ENCODE results near the gene HECW1.
"Not testable (repeated sequence)": the region's sequence is repeated elsewhere in the genome, so short reads cannot be mapped to it uniquely, and the experiment has no call there.

Gene HECW1

DNA sequence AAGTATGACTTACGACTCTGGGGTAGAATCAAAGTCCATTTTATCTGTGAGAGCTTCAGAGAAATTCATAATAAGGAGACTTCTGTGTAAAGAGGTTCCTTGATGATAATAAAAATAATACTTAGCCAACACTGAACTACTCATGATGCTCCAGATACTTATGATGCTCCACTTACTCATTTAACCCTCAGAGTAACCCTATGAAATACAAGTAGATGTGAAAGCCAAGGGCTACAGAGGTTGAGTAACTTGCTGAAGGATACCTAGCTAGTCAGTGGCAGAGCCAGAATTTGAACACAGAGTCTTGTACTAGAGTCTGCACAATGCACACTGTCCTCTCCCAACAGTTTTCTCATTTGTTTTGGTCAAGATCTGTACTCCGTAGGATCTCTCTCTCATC lies 89.5 kb downstream of the HECW1 start:
- DNase-seq (ENCODE audit: low read depth in 1 of 2, low spot score in 1 of 2): no peak

DNA sequence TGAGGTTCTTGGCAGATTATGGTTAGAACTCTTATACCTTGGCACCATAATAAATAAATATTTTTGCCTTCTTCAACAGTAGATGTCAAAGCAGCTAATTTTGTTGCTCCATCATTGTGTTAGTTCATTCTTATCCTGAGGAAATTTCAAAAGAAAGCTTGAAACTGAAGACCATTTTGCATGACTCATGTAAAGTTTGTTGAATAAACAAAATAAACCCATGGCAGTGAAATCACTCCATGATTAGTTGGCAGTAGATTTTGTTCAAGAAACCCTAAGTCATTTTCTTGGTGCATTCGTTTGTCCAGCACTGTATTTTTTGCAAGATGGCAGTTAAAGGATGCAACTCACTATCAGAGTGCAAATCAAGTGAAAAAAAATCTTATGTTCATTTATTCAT lies 91.6 kb downstream of the HECW1 start:
- DNase-seq (ENCODE audit: low read depth in 1 of 2, low spot score in 1 of 2): no peak

DNA sequence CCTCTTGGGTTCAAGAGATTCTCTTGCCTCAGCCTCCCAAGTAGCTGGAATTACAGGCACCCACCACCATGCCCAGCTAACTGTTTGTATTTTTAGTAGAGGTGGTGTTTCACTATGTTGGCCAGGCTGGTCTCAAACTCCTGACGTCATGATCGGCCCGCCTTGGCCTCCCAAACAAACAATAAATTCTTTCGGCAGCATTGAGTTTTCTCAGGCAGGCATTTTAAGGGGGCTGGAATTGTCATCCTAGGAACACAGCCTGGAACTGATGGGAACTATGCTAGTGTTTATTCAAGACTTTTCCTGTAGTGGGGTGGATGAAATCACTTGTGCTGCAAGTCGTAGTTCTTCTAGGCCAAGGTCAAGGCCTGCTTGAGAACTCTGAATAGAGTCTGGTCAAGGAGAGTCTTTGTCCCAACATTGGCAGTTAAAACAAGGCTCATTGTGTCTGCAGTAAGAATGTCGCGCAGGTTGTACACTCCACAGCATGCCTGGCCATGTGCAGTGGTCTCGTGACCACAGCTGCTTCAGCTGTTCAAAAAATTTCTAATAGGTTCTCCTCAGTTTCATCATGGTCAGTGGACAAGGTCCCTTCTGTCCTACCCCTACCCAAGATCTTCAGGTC lies 92.8 kb downstream of the HECW1 start:
- no peak for DNase-seq (ENCODE audit: low read depth in 1 of 2, low spot score in 1 of 2)

DNA sequence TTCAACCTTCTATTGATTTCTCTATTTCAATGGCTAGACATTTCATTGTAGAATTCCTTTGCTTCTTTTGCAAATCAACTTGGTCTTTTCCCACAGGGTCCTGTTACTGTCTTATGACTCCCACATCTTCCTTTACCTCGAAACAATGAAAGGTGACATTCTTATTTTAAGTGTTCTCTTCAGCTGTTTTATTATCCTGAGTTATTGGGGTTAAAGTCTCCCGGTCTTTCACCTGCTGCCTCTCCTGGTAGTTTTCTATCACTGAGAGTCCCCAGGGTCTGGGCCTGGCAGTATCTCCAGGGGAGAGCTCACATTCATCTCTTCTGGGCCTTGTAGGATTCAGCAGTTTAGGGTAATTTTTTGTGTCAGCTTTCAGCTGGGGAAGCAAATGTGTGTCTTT lies 95.8 kb downstream of the HECW1 start:
- DNase-seq (ENCODE audit: low read depth in 1 of 2, low spot score in 1 of 2): no peak

DNA sequence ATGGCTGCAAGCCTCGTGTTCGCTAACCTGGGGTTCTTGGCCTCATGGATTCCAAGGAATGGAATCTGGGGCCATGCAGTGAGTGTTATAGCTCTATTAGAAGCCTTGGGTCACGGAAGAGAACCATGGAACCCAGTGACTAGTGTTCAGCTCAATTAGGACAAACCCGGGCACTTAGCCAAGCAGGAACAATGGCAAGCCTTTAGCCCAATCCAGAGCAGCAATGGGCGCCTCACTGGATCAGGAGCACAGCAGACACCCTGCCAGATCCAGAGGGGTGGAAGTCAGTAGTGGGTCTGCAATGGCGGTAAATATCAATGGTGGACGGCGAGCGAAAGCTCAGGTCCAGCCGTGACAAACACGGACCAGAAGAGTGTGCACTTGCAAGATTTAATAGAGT lies 98.1 kb downstream of the HECW1 start:
- not testable (repeated sequence) for DNase-seq (ENCODE audit: low read depth in 1 of 2, low spot score in 1 of 2)

DNA sequence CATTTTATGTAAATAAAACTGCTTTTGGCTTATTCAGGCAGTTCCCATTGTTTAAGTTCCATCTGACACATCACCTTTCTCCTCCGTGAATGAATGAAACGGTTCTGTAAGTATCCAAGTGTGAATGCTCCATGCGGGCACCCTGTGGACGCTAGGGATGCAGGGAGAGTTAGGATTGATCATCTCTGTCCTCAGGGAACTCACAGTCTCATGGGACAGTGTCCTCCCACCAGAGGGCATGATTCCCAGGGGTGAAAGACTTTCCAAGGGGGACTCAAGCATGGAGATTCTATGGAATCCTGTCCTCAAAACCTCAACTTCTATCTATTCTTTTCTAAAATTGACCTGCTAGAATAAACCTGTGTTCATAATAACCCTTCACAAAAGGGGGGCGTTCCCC lies 98.8 kb downstream of the HECW1 start:
- no peak for DNase-seq (ENCODE audit: low read depth in 1 of 2, low spot score in 1 of 2)

DNA sequence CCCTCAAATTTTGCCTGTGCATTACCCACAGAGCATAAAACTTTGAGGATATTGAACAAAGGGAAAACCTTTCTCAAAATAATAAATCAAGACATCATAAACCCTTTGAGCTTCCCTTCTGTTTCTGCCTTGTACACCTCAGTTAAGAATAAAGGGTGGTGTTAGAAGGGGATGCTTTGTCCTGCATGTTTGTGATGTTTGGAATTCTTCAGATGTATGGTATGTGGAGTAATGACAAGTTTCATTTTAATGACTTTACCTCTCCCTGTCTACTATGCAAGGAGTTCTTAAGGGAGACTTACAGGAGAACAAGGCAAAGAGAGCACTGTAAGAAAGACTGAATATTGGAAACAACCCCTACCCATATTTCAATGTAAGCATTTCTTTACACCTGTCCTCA lies 99.2 kb downstream of the HECW1 start:
- no peak for DNase-seq (ENCODE audit: low read depth in 1 of 2, low spot score in 1 of 2)

DNA sequence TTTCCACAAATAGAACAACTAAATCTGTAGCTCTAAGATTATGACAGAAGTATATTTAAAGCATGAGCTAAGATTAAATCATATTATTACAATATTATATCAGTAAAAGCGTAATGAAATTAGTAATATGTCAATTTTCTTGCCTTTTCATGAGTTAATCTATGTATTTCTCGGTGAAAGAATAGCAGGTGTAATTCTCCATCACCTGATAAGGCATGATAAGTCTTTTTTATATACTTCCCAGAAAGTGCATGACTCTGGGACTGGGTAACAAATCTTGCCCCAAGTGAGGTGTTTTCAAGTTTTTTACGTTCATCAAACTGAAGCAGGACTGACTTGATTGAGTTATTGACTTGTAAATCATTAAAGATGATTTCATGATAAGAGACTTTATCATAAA lies 100.5 kb downstream of the HECW1 start:
- no peak for DNase-seq (ENCODE audit: low read depth in 1 of 2, low spot score in 1 of 2)

DNA sequence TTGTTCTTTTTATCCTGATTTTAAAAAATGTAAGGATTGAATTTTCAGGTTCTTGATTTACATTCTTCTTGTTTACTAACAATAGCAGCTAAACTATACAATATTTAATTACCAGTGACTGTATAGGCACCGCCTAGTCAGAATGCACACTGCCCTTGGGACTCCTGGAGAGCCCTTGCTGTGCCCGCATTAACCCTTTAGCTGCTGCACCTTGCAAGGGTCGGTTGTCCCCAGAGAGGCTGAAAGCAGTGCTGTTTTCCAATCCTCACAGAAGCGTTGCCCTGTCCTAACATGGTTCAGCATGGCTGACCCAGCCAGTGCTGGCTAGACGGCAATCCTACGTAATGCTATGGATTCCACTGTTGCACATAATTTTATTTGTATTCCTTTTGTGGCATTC lies 102.6 kb downstream of the HECW1 start:
- no peak for DNase-seq (ENCODE audit: low read depth in 1 of 2, low spot score in 1 of 2)

DNA sequence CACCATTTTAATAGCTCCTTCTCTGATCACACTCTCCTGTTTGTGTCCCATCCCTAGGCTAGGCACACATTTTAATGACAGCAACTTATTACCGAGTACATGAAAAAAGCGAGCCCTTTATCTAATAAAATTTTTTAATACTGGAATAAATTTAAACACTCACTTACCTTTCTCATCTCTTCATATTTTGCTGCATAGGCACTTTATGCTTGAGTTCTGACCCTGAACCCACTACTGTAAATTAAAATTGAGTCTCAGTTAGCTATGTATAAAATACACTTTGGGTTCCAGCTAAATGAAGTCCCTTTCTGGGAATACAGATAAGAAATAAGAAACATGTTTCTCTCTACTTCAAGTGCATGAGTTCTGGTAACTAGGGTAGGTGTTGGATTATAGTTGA lies 104.6 kb downstream of the HECW1 start:
- DNase-seq (ENCODE audit: low read depth in 1 of 2, low spot score in 1 of 2): no peak

DNA sequence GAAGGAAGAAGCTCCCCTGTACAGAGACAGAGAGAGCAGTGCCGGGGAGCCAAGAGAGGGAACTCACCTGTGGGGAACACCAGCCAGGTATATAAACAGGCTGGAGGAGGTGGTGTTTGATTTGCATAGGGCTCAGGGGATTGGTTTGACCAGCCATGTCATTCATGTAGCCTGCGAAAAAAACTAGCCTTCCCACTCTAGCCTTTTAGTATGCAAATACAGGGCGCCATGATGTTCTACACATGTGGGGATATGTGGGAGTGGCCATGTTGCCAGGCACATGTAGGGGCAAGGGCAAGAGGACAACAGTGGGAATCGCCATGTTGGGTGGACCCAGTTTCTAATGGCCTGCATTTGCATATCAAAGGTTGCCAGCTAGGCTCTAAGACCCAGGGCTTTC lies 106.5 kb downstream of the HECW1 start:
- DNase-seq (ENCODE audit: low read depth in 1 of 2, low spot score in 1 of 2): not testable (repeated sequence)

DNA sequence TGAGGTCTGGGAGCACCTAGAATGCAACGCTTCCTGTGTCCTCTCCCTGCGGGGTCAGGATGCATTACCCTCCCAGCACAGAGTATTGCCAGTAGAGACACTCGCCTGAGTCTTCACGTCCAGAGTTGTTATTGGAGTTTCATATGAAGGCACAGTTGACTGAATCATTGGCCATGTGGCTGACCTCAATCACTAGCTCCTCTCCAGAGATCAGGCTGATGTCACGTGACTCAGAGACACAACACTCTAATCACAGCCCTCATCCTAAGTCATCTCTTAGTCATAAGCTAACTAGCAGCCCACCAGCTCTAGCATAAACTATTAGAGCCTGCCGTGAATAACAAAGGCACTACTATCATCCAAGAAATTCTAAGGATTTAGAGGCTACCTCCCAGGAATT lies 107.8 kb downstream of the HECW1 start:
- DNase-seq (ENCODE audit: low read depth in 1 of 2, low spot score in 1 of 2): no peak

DNA sequence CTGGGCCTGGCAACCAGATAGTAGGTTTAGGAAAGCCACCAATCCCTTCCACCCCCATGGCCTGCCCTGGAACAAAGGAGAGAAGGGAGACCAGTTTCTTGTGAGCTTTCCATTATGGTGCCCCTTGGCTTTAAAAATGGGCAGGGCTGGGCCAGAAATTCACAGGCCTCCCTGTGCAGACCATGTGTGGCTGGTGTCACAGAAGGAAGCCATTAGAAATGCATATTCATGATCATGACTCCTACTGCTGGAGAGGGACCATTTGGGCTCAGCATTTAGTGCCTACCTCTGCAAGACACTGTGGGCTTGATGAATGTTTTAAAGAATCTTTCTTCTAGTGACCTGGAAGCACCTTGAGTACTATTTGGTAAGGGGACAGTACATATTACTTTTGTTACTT lies 108.3 kb downstream of the HECW1 start:
- no peak for DNase-seq (ENCODE audit: low read depth in 1 of 2, low spot score in 1 of 2)

DNA sequence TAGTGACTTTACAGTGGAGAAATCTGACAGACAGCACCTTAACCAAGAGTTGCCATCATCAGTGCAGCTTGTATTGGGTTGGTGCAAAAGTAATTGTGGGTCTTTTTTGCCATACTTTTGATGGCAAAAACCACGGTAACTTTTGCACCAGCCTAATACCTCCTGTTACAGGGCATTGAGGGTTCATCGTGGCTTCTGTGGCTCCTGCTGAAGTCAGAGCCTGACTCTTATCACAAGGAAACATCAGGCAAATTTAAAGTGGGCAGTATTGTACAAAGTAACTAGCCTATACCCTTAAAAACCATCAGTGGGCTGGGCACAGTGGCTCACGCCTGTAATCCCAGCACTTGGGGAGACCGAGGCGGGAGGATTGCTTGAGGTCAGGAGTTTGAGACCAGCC lies 117.4 kb downstream of the HECW1 start:
- DNase-seq (ENCODE audit: low read depth in 1 of 2, low spot score in 1 of 2): no peak

DNA sequence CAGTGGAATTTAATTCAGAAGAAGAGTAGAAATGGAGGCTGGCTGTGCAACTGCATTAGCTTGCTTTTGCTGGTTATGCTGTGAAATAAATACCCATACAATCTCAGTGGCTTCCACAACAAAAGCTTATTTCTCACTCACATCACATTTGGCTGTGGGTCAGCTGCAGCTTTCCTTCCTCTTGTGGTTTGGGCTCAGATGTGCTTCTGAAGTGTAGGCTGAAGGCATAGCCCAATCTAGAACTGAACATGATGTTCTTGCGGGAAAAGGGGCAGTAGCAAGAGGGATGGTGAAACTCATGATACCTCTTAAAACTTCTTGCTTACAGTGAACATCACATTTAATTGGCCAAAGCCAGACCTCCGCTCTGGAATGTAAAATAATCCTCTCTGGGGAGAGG lies 119.9 kb downstream of the HECW1 start:
- no peak for DNase-seq (ENCODE audit: low read depth in 1 of 2, low spot score in 1 of 2)

DNA sequence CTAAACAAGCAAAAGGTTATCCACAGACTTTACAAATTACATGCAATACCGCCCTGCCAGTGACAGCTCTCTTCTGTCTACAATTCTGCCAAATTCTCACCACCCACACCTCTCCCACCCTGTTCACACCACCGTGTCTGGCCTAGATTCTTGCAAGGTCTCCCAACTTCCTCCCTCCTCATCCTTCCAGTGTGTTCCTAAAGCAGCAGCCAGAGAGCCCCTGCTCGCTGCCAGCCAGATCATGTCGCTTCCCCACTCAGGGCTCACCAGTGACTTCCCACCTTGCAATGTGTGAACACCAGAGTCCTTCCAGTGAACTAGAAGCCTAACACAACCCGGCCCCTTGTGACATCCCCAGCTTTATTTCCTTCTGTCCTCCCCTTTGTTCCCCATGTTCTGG lies 121.6 kb downstream of the HECW1 start:
- DNase-seq (ENCODE audit: low read depth in 1 of 2, low spot score in 1 of 2): no peak

DNA sequence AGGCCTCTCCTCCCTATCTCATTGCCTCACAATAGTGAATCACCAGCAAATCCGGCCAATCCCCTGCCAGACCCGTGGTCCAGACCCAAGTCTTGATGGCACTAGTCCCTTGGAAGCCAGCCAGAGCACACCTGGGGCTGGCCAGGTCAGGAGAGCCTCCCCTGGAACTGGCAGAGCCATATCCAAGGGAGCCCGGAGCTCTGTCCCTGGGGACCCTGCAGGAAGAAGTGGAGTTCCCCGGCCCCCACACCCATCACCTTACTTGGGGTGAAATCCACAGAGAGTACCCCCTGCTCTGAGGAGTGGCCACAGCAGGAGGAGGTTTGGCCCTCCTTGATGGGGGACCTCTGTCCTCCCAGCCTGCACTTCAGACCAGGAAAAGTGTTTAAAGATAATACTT lies 122.5 kb downstream of the HECW1 start:
- DNase-seq (ENCODE audit: low read depth in 1 of 2, low spot score in 1 of 2): no peak

DNA sequence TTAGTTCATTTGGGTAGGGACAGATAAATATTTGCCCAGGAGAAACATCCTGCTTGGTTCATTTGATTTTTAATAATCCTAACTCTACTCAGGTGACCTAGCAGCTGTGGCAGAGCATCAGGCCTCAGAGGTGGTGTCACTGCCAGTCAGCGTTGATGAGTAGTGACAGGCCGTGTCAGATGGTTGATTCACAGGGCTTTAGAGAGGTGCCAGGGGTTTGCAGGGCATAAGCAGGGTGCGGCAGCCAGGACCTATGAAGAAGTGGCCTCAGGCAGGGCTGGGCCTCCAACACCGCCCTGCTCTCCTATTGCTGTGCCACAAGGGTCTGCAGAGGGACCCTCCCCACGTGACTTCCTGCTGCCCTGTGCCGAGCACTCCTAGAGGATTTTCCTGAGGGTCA lies 128.1 kb downstream of the HECW1 start:
- no peak for DNase-seq (ENCODE audit: low read depth in 1 of 2, low spot score in 1 of 2)

DNA sequence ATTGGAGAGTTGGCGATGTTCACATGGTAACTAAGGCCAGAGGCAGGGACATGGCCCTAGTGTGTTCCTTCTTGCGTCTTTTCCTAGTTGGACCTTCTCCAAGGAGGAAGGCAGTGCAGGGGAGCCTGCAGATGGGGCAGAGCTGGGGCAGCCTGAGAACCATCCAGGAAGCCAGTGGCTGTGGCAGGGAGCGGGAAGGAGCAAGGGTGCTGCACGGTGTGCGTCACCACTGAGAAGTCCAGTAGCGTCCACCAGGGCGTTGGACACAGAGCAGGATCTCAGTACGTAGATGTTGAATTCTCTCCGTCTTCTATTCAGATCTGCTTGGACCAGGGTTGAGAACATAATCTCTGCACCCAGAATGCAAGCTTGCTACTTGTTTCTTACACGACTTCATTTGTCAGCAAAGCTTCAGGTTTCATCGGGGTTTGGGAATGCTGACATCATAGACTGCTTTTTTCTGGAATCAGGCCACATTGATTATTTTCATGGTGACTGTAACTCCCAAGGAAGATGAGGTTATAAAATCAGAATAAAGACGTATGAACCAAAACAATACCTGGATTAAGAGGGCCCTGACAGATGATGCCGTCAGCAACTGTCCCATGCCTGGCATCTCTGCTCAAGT lies 130.3 kb downstream of the HECW1 start:
- no peak for DNase-seq (ENCODE audit: low read depth in 1 of 2, low spot score in 1 of 2)

DNA sequence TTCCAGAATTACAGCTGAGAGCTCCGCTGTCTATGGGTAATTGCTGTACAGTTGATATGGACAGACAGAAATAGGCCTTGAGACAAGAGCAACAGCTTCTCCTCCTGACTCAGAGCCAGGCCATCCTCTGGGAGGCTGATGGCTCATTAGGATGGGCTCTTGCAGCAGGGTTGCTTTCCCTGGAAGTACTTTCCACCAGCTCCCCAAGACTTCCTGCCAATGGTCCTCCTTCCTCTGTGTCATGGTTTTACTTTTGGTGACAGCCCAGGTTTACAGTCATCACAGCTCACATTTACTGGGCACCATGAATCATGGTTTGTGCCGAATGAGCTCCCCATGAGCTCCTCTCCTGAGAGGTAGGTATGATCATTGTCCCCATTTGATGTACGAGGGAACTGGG lies 131.8 kb downstream of the HECW1 start:
- no peak for DNase-seq (ENCODE audit: low read depth in 1 of 2, low spot score in 1 of 2)

DNA sequence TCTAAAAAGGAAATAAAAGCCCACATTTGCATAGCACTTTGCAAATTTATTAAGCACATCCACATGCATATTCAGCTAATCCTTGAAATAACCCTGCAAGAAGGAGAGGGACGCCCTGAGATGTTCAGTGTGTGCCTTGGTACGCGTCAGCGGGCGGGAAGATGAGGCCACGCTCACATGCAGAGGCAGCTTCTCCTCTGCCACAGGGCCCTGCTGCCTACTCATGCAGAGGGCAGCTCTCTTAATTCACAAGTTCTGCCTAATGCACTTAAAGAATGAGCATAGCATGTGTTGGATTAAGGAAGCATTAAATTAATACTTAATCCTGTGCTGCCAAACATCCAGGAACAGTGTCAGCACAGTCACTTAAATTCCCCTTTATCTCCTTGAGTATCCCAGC lies 132.3 kb downstream of the HECW1 start:
- no peak for DNase-seq (ENCODE audit: low read depth in 1 of 2, low spot score in 1 of 2)

DNA sequence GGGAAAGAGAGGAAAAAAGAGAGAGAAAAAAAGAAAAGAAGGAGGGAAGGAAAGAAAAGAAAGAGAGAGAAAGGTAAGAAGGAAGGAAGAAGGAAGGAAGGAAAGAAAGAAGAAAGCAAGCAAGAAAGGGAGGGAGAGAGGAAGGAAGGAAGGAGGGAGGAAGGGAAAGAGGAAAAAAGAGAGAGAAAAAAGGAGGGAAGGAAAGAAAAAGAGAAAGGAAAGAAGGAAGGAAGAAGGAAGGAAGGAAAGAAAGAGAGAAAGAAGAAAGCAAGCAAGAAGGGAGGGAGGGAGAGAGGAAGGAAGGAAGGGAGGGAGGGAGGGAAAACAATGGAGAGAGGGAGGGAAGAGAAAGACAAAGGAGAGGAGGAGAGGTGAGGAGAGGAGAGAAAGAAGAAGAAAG lies 135.3 kb downstream of the HECW1 start:
- no peak for DNase-seq (ENCODE audit: low read depth in 1 of 2, low spot score in 1 of 2)

DNA sequence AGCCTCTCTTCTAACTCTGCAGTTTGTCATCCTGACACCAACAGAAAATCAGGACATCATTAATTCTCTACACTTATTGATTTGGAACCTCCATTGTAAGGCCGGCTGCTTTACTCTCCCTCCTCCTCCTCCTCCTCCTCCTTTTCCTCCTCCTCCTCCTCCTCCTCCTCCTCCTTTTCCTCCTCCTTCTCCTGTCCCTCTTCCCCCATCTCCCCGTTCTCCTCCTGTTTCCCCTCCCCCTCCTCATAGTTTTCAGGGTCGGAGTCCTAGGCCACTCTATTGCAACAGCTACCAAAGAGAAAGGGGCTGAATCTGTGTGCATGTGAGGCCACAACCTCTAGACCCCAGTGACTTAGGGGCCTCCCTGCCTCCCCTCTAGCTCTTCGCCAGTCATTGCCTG lies 136.1 kb downstream of the HECW1 start:
- DNase-seq (ENCODE audit: low read depth in 1 of 2, low spot score in 1 of 2): no peak

All from activated CD4-positive, alpha-beta T cell treated with anti-CD3 and anti-CD28 coated beads, Interleukin-2, amount 50 U/mL, for 24 hours (primary cell).